ENCODE results near the gene TGIF1.
"Not testable (repeated sequence)": the region's sequence is repeated elsewhere in the genome, so short reads cannot be mapped to it uniquely, and the experiment has no call there.

The TGIF1 gene

DNA sequence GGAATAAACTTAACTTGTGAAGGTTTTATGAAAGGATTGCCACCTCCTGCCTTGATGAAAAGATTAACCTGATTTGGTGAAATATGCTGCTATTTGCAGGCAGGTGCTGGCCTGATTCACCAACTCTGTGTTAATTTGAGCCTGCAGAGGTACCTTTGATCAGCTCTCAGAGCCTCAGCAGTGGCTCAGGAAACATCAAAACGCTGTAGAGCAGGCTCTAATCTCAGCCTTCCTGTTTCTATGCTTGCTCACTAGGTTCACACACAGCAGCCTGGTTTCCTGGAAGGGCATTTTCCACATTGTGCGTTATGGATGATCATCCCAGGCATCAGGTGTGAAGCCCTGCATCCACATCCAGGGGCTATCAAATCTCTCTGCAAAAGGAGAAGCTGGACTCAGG lies 16.9 kb downstream of the TGIF1 start:
- TF ChIP-seq, protein P1, sequence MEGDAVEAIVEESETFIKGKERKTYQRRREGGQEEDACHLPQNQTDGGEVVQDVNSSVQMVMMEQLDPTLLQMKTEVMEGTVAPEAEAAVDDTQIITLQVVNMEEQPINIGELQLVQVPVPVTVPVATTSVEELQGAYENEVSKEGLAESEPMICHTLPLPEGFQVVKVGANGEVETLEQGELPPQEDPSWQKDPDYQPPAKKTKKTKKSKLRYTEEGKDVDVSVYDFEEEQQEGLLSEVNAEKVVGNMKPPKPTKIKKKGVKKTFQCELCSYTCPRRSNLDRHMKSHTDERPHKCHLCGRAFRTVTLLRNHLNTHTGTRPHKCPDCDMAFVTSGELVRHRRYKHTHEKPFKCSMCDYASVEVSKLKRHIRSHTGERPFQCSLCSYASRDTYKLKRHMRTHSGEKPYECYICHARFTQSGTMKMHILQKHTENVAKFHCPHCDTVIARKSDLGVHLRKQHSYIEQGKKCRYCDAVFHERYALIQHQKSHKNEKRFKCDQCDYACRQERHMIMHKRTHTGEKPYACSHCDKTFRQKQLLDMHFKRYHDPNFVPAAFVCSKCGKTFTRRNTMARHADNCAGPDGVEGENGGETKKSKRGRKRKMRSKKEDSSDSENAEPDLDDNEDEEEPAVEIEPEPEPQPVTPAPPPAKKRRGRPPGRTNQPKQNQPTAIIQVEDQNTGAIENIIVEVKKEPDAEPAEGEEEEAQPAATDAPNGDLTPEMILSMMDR (IDR thresholded peaks at IDR 0.05; ENCODE audit: low read depth, low read length) = no peak
- H3K4me3 ChIP-seq (ENCODE audit: low read depth, low read length) = no peak overlapping the region

DNA sequence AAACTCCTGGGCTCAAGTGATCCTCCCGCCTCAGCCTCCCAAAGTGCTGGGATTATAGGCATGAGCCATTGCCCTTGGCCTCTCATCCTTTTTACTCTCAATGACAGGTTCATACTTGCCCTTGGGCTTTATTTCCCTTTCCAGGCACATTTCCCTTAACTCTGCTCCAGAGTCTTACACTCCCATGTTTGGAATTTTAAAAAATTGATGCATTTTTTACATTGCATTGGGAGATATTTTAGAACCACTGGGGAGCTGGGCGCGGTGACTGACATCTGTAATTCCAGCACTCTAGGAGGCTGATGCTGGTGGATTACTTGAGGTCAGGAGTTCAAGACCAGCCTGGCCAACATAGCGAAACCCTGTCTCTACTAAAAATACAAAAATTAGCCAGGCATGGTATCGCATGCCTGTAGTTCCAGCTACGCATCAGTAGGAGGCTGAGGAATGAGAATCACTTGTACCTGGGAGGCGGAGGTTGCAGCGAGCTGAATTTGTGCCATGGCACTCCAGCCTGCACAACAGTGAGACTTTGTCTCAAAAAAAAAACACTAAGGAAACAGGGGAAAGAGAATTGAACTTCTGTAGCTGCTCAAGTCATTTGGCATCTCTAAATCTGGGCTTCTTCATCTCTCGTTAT lies 18.2 kb downstream of the TGIF1 start:
- no peak overlapping the region for H3K4me3 ChIP-seq (ENCODE audit: low read depth, low read length)
- TF ChIP-seq, protein P1 (IDR thresholded peaks at IDR 0.05; ENCODE audit: low read depth, low read length) = no peak

DNA sequence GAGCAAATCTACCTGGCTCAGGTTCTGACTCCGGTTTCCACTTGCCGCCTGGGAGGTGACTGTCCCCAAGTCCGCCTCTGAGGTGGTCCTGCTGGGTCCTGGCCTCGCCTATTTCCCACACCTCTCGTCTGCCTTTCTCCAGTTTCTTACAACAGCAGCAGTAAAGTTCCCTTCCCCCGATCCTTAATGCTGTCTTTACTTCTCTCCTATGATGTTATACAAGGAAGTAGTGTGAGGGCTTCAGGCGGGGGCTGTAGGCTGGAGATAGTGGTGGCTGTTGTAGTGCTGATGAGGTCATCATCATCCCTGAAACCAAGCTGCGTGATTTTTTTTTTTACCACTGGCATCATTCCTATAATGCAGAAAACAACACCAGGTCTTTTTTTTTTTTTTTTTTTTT lies 18.9 kb downstream of the TGIF1 start:
- H3K4me3 ChIP-seq (ENCODE audit: low read depth, low read length) = no peak overlapping the region
- TF ChIP-seq, protein P1 (IDR thresholded peaks at IDR 0.05; ENCODE audit: low read depth, low read length) = no peak

DNA sequence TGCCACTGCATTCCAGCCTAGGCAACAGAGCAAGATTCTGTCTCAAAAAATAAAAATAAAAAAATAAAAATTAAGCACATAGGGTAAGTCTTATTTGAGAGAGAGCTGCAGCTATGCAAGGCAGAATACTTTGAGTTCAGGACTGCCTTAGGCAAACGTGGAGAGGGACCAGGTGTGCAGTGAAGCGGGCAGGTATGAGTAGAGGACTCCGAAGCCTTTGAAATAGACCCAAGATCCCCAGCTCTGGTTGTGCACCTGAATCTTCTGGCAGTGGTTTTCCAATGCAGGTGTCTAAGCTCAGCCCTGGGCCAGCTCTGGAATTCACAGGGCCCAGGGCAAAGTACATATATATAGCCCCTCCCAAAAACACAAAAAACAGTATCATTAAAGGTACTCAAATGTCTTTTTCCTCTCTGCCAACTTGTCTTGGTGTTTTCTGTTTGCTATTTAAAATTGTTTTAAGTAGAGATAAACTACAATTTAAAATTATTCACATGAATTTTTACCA lies 21.2 kb downstream of the TGIF1 start:
- H3K4me3 ChIP-seq (ENCODE audit: low read depth, low read length) = no peak overlapping the region
- TF ChIP-seq, protein P1 (IDR thresholded peaks at IDR 0.05; ENCODE audit: low read depth, low read length) = no peak

DNA sequence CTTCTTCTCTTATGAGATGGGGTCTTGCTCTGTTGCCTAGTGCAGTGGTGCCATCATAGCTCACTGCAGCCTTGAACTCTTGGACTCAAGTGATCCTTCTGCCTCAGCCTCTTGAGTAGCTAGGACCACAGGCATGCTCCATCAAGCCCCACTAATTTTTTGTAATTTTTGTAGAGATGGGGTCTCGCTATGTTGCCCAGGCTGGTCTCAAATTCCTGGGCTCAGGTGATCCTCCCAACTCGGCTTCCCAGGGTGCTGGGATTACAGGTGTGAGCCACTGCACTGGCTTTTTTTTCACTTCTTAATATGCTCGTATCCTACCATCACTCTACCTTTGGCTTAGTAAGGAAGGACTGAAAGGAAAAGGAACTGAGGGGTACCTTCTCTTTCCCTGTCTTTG lies 22.1 kb downstream of the TGIF1 start:
- not testable (repeated sequence) for H3K4me3 ChIP-seq (ENCODE audit: low read depth, low read length)

DNA sequence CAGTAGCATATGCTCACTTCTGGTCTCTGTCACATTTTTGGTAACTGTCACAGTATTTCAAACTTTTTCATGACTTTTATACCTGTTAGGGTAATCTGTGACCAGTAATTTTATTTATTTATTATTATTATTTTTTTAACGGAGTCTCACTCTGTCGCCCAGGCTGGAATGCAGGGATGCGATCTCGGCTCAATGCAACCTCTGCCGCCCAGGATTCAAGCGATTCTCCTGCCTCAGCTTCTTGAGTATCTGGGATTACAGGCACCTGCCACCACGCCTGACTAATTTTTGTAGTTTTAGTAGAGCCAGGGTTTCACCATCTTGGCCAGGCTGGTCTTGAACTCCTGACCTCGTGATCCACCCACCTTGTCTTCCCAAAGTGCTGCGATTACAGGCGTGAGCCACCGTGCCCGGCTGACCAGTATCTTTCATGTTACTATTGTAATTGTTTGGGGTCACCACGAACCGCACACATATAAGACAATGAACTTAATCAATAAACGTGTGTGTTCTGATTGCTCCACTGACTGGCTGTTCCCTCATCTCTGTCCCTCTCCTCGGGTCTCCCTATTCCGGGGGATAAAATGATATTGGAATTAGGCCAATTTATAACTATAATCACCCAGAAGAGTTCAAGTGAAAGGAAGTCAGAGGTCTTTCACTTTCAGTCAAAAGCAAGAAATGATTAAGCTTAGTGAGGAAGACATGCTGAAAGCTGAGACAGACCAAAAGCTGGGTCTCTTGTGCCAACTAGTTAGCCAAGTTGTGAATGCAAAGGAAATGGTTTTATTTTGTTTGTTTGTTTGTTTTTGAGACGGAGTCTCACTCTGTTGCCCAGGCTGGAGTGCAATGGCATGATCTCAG lies 22.9 kb downstream of the TGIF1 start:
- H3K4me3 ChIP-seq (ENCODE audit: low read depth, low read length) = no peak overlapping the region
- TF ChIP-seq, protein P1 (IDR thresholded peaks at IDR 0.05; ENCODE audit: low read depth, low read length) = no peak

DNA sequence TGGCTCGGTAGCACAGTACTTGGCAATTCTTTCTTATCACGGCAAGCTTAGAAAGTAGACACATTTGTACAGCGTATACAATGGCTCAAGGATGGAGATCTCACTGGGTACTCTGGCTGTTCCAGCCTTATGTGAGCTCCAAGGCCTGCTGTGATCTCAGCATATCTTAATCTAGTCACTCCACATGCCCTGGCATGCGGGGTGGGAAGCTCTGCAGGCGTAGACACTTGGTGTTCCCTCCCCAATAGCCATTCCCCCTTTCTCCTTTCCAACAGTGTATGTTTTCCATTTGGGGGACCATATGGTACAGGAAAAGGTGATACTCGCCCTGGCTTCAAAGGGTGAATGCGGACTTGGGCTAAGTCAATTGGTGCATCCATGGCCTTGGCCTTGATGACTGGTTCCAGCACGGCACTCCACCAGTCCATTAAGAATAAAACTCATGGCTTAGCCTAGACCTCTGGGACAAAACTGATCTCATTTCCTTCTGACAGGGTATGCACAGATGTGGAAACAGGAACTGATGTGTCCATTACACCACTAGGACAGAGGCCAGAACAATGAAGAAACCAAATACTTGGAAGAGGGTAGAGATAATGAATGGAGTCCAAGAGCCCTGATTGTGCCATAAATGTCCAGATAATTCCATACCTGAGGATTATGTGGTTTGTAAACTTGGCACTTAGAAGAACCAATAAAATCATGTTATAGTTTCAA lies 28.4 kb downstream of the TGIF1 start:
- no peak overlapping the region for H3K4me3 ChIP-seq (ENCODE audit: low read depth, low read length)
- TF ChIP-seq, protein P1 (IDR thresholded peaks at IDR 0.05; ENCODE audit: low read depth, low read length) = no peak

Measured in WI38 (cell line).